Astrocyte of the spinal cord (primary cell): ENCODE data around the gene TAL1.
"Not testable (repeated sequence)": the region's sequence is repeated elsewhere in the genome, so short reads cannot be mapped to it uniquely, and the experiment has no call there.

Experiments used
- DNase-seq: peaks from one replicate; pipeline ENCODE4 v3.0.0; 2011; ENCODE audit warnings: low read depth, low spot score
- H3K4me3 ChIP-seq: 2 replicates; pipeline ENCODE4 v1.5.1; 2011; ENCODE audit warnings: low read depth, mild to moderate bottlenecking, low read length, moderate library complexity
- CTCF ChIP-seq: IDR thresholded peaks from 2 replicates; pipeline ENCODE4 v1.5.1; 2012; ENCODE audit warnings: low read depth, mild to moderate bottlenecking, low read length, inconsistent platforms
- in situ Hi-C: cut with HindIII; loops from 2 replicates; pipeline ENCODE4 v1.10.0; 2017; ENCODE audit warnings: low sequenced_read_pairs

The TAL1 gene

GRCh38 chr1:47208374-47208850 is 23.6 kb downstream of the TAL1 start:
- no peak for DNase-seq
- in situ Hi-C loops: no loop called here
- no peak overlapping the region for H3K4me3 ChIP-seq
- no peak for TF ChIP-seq CTCF

- no peak for TF ChIP-seq CTCF
- H3K4me3 ChIP-seq: no peak overlapping the region
- in situ Hi-C loops: no loop called here
- no peak for DNase-seq
Measured at GRCh38 chr1:47207803-47208373, 24.1 kb downstream of the TAL1 start.

- no peak for DNase-seq
- in situ Hi-C loops: no loop called here
- H3K4me3 ChIP-seq: no peak overlapping the region
- TF ChIP-seq CTCF: no peak
Measured at GRCh38 chr1:47205918-47206317, 26.1 kb downstream of the TAL1 start.

GRCh38 chr1:47203504-47203903 is 28.5 kb downstream of the TAL1 start:
- DNase-seq, H3K4me3 ChIP-seq, in situ Hi-C loops: not testable (repeated sequence)

- no peak for TF ChIP-seq CTCF
- no peak overlapping the region for H3K4me3 ChIP-seq
- DNase-seq: no peak
- in situ Hi-C loops: no loop called here
Measured at GRCh38 chr1:47201179-47201578, 30.8 kb downstream of the TAL1 start.

- DNase-seq: no peak
- TF ChIP-seq CTCF: no peak
- no peak overlapping the region for H3K4me3 ChIP-seq
- in situ Hi-C loops: no loop called here
Measured at GRCh38 chr1:47198214-47198613, 33.8 kb downstream of the TAL1 start.

GRCh38 chr1:47196622-47197021 is 35.4 kb downstream of the TAL1 start:
- in situ Hi-C loops: no loop called here
- DNase-seq: no peak
- TF ChIP-seq CTCF: no peak
- H3K4me3 ChIP-seq: no peak overlapping the region

GRCh38 chr1:47195981-47196380 is 36.0 kb downstream of the TAL1 start:
- DNase-seq, in situ Hi-C loops, H3K4me3 ChIP-seq: not testable (repeated sequence)
